Upper lobe of left lung (tissue), 4 donors: ENCODE measurements around the gene BID.

Experiments used
- CTCF ChIP-seq, 6 experiments: fragments of 450-650 bp in 4 of 6; fragments of 200-600 bp in 2 of 6; sonication (generic) in 2 of 6; IDR thresholded peaks; one replicate each; pipeline ENCODE4 v1.5.1; 2016 to 2019; ENCODE audit warnings: antibody characterized with exemption in 6 of 6
- EP300 ChIP-seq, 4 donors: sonication (generic); formaldehyde crosslinking; IDR thresholded peaks; one replicate each; pipeline ENCODE4 v1.5.1; 2017; ENCODE audit warnings: antibody characterized with exemption in 4 of 4, control low read depth in 2 of 4
- POLR2A ChIP-seq, 4 donors: fragments of 450-650 bp; IDR thresholded peaks; one replicate each; pipeline ENCODE4 v1.5.1; 2016 to 2017; ENCODE audit warnings: antibody characterized with exemption in 4 of 4, mild to moderate bottlenecking in 2 of 4

GRCh38 chr22:17726928-17727897 is 47.1 kb downstream of the BID start:
- TF ChIP-seq CTCF (IDR thresholded peaks at IDR 0.05) (no peak), POLR2A (IDR thresholded peaks at IDR 0.05) (no peak), EP300 (IDR thresholded peaks at IDR 0.05) (no peak)
